Activated CD4-positive, alpha-beta memory T cell treated with anti-CD3 and anti-CD28 coated beads for 36 hours (primary cell): ENCODE results near the gene ATP13A3. TPM values are rescaled to one million over a fixed set of nuclear protein-coding genes. Genes with fewer than 3 reads are reported as not detected.

Experiments used
- CTCF ChIA-PET: fragments of 350-600 bp; sonication (Branson Sonifier 250); formaldehyde crosslinking; loops from one replicate; lab custom pipeline; 2021; ENCODE audit warnings: antibody characterized with exemption, inconsistent platforms; lab: Charles Lee
- POLR2A ChIA-PET: fragments of 350-600 bp; sonication (Branson Sonifier 250); formaldehyde crosslinking; loops from one replicate; lab custom pipeline; 2021; ENCODE audit warnings: antibody characterized with exemption; lab: Charles Lee
- DNase-seq: peaks from one replicate; pipeline ENCODE4 v3.0.0-alpha.2; 2020
- H3K27ac Mint-ChIP-seq: one replicate; pipeline ENCODE4 v1.8.0; 2021; ENCODE audit warnings: mixed read lengths
- H3K27me3 Mint-ChIP-seq: one replicate; pipeline ENCODE4 v1.8.0; 2021; ENCODE audit warnings: mixed read lengths
- H3K36me3 Mint-ChIP-seq: one replicate; pipeline ENCODE4 v1.8.0; 2021; ENCODE audit warnings: mixed read lengths
- H3K4me1 Mint-ChIP-seq: one replicate; pipeline ENCODE4 v1.8.0; 2021; ENCODE audit warnings: low read depth, mixed read lengths
- H3K4me3 Mint-ChIP-seq: one replicate; pipeline ENCODE4 v1.8.0; 2021; ENCODE audit warnings: mild to moderate bottlenecking, mixed read lengths
- H3K9me3 Mint-ChIP-seq: one replicate; pipeline ENCODE4 v1.8.0; 2021; ENCODE audit warnings: mixed read lengths
- intact Hi-C: fragments of 100-400 bp; cut with micrococcal nuclease; formaldehyde crosslinking; loops from one replicate; pipeline ENCODE4 v1.15.1; 2023
- total RNA-seq, 2 experiments: library from RNA; stranded (reverse); gene quantifications; one replicate each; pipeline ENCODE4 v1.2.3, GENCODE V29; 2021

ATP13A3 gene
- total RNA-seq, 2 experiments from 2014 or later: 136 to 145 TPM

- Mint-ChIP-seq H3K9me3 (no peaks in the 10 kb centered on the region), H3K36me3 (no peaks in the 10 kb centered on the region), H3K4me3 (no peak overlapping the region), H3K27me3 (peaks cover 21% of the 10 kb centered on the region), H3K4me1 (no peaks in the 10 kb centered on the region), H3K27ac (no peak overlapping the region)
- CTCF ChIA-PET: interaction anchor here (1.5 kb wide), 1 partner anchor 22 kb away, joined by 4 read pairs; no protein-coding TSS in a partner anchor
- DNase-seq: no peak
- intact Hi-C loops: no loop called here
- POLR2A ChIA-PET: no interaction called here
Measured at GRCh38 chr3:194365526-194365925, 121.3 kb downstream of the ATP13A3 start.

GRCh38 chr3:194364652-194365434, 122.0 kb downstream of the ATP13A3 start:
- CTCF ChIA-PET: interaction anchor here (1.4 to 1.5 kb wide), 2 partner anchors 21 kb away, joined by 3 to 4 read pairs; no protein-coding TSS in a partner anchor
- intact Hi-C loops: no loop called here
- no peaks in the 10 kb centered on the region for H3K4me1 Mint-ChIP-seq

GRCh38 chr3:194364314-194364651, 122.5 kb downstream of the ATP13A3 start:
- Mint-ChIP-seq H3K27ac (no peak overlapping the region), H3K27me3 (peaks cover 16% of the 10 kb centered on the region), H3K9me3 (no peaks in the 10 kb centered on the region), H3K36me3 (no peaks in the 10 kb centered on the region), H3K4me1 (no peaks in the 10 kb centered on the region), H3K4me3 (no peak overlapping the region)
- DNase-seq: no peak
- ChIA-PET CTCF (interaction anchor here (1.4 kb wide), 1 partner anchor 20 kb away, joined by 3 read pairs; no protein-coding TSS in a partner anchor), POLR2A (no interaction called here)
- intact Hi-C loops: no loop called here

More at GRCh38 chr3:194364652-194365434, 122.0 kb downstream of the ATP13A3 start:
- H3K9me3 Mint-ChIP-seq: no peaks in the 10 kb centered on the region
- POLR2A ChIA-PET: no interaction called here
- no peaks in the 10 kb centered on the region for H3K36me3 Mint-ChIP-seq
- H3K27ac Mint-ChIP-seq: no peak overlapping the region
- H3K4me3 Mint-ChIP-seq: no peak overlapping the region
- H3K27me3 Mint-ChIP-seq: peaks cover 18% of the 10 kb centered on the region
- DNase-seq: no peak

- Mint-ChIP-seq H3K4me3 (no peak overlapping the region), H3K27me3 (no peaks in the 10 kb centered on the region), H3K27ac (no peak overlapping the region), H3K4me1 (no peaks in the 10 kb centered on the region), H3K36me3 (no peaks in the 10 kb centered on the region), H3K9me3 (no peaks in the 10 kb centered on the region)
- POLR2A ChIA-PET: no interaction called here
- CTCF ChIA-PET: interaction anchor here (1.0 to 1.1 kb wide), 2 partner anchors 16 to 45 kb away, joined by 3 to 4 read pairs; no protein-coding TSS in a partner anchor
- intact Hi-C loops: no loop called here
- no peak for DNase-seq
Measured at GRCh38 chr3:194360568-194360967, 126.2 kb downstream of the ATP13A3 start.

GRCh38 chr3:194357681-194358080, 129.1 kb downstream of the ATP13A3 start:
- Mint-ChIP-seq H3K9me3 (no peaks in the 10 kb centered on the region), H3K36me3 (no peaks in the 10 kb centered on the region), H3K4me1 (no peaks in the 10 kb centered on the region), H3K27ac (no peak overlapping the region), H3K27me3 (no peaks in the 10 kb centered on the region), H3K4me3 (no peak overlapping the region)
- POLR2A ChIA-PET: no interaction called here
- CTCF ChIA-PET: no interaction called here
- DNase-seq: no peak
- intact Hi-C loops: no loop called here

GRCh38 chr3:194355379-194355778, 131.4 kb downstream of the ATP13A3 start:
- DNase-seq: no peak
- H3K27me3 Mint-ChIP-seq: no peaks in the 10 kb centered on the region
- POLR2A ChIA-PET: no interaction called here

GRCh38 chr3:194354315-194354714, 132.5 kb downstream of the ATP13A3 start:
- no peaks in the 10 kb centered on the region for H3K4me1 Mint-ChIP-seq
- no peak overlapping the region for H3K4me3 Mint-ChIP-seq
- no peak overlapping the region for H3K27ac Mint-ChIP-seq
- no peaks in the 10 kb centered on the region for H3K36me3 Mint-ChIP-seq
- DNase-seq: no peak
- ChIA-PET CTCF (interaction anchor here (1.6 to 3.3 kb wide), 2 partner anchors 11 to 21 kb away, joined by 4 to 22 read pairs; no protein-coding TSS in a partner anchor), POLR2A (no interaction called here)
- H3K9me3 Mint-ChIP-seq: no peaks in the 10 kb centered on the region
- intact Hi-C loops: no loop called here
- no peaks in the 10 kb centered on the region for H3K27me3 Mint-ChIP-seq

More at GRCh38 chr3:194355379-194355778, 131.4 kb downstream of the ATP13A3 start:
- Mint-ChIP-seq H3K4me3 (no peak overlapping the region), H3K9me3 (no peaks in the 10 kb centered on the region), H3K36me3 (no peaks in the 10 kb centered on the region), H3K27ac (no peak overlapping the region), H3K4me1 (no peaks in the 10 kb centered on the region)
- intact Hi-C loops: no loop called here
- CTCF ChIA-PET: interaction anchor here (1.3 to 3.3 kb wide), 3 partner anchors 12 to 22 kb away, joined by 3 to 22 read pairs (median 4); no protein-coding TSS in a partner anchor

Other genes starting within 250 kb of the ATP13A3 start
- not detected for gene CPN2, start 135.7 kb downstream of the ATP13A3 start, total RNA-seq
- not detected for gene LRRC15, start 117.3 kb downstream of the ATP13A3 start, total RNA-seq
- under 1 TPM; 0.24 to 0.31 TPM for gene GP5, start 87.7 kb downstream of the ATP13A3 start, total RNA-seq
- gene TMEM44, start 146.4 kb upstream of the ATP13A3 start, total RNA-seq: 1 to 10 TPM; 4.0 to 5.8 TPM
- gene LSG1, start 185.2 kb upstream of the ATP13A3 start, total RNA-seq: 10 to 100 TPM; 34.6 to 35.3 TPM
- 1 to 10 TPM; 7.4 to 8.5 TPM for gene FAM43A, start 198.9 kb upstream of the ATP13A3 start, total RNA-seq